ENCODE results near the gene TAS2R60. TPM values are rescaled to one million over a fixed set of nuclear protein-coding genes. Genes with fewer than 3 reads are reported as not detected.
"Not testable (repeated sequence)": the region's sequence is repeated elsewhere in the genome, so short reads cannot be mapped to it uniquely, and the experiment has no call there.

TAS2R60 gene
- polyA plus RNA-seq, 6 donors from 2014 or later, result not detected

- H3K4me3 Mint-ChIP-seq, result peak overlapping the region in 1 of 8 donors; percentile 53
- H3K27ac Mint-ChIP-seq, result peak overlapping the region in 2 of 6 donors; percentile 14 to 58
- no peak for ATAC-seq (ENCODE audit: low read depth in 2 of 2)
- peaks cover 19 to 28% (median 28%) of the 10 kb centered on the region in 3 donors for H3K4me1 Mint-ChIP-seq
- DNase-seq, result no peak
- H3K9me3 Mint-ChIP-seq, result no peaks in the 10 kb centered on the region
- no peaks in the 10 kb centered on the region for H3K36me3 Mint-ChIP-seq
- peaks cover 12 to 21% (median 16%) of the 10 kb centered on the region in 3 donors for H3K27me3 Mint-ChIP-seq
Observed at GRCh38 chr7:143405173-143406001, 37.9 kb upstream of the TAS2R60 start.

- DNase-seq, result no peak
- peaks cover 15 to 22% (median 21%) of the 10 kb centered on the region in 3 donors for H3K27me3 Mint-ChIP-seq
- peaks cover 24 to 34% (median 32%) of the 10 kb centered on the region in 3 donors for H3K4me1 Mint-ChIP-seq
- no peaks in the 10 kb centered on the region for H3K36me3 Mint-ChIP-seq
- H3K9me3 Mint-ChIP-seq, result no peaks in the 10 kb centered on the region
- no peak overlapping the region for H3K27ac Mint-ChIP-seq
- H3K4me3 Mint-ChIP-seq, result no peak overlapping the region
- ATAC-seq (ENCODE audit: low read depth in 2 of 2), result no peak
Observed at GRCh38 chr7:143406002-143406357, 37.3 kb upstream of the TAS2R60 start.

- peaks cover 30 to 37% (median 32%) of the 10 kb centered on the region in 3 donors for H3K27me3 Mint-ChIP-seq
- no peaks in the 10 kb centered on the region for H3K9me3 Mint-ChIP-seq
- ATAC-seq (ENCODE audit: low read depth in 2 of 2) (no peak), DNase-seq (no peak)
- H3K27ac Mint-ChIP-seq, result peak overlapping the region in 4 of 6 donors; percentile 16 to 89 (median 67)
- H3K36me3 Mint-ChIP-seq, result no peaks in the 10 kb centered on the region
- H3K4me1 Mint-ChIP-seq, result peaks cover 24 to 34% (median 32%) of the 10 kb centered on the region in 3 donors
- peak overlapping the region in 7 of 8 donors; percentile 70 to 86 (median 77) for H3K4me3 Mint-ChIP-seq
Observed at GRCh38 chr7:143407287-143408251, 35.7 kb upstream of the TAS2R60 start.

- Mint-ChIP-seq H3K27me3 (peaks cover 37 to 44% (median 39%) of the 10 kb centered on the region in 3 donors), H3K9me3 (no peaks in the 10 kb centered on the region), H3K4me1 (peaks cover 24 to 34% (median 32%) of the 10 kb centered on the region in 3 donors), H3K4me3 (peak overlapping the region in 6 of 8 donors; percentile 23 to 86 (median 76)), H3K27ac (peak overlapping the region in 1 of 6 donors; percentile 51), H3K36me3 (no peaks in the 10 kb centered on the region)
- no peak for DNase-seq
- ATAC-seq (ENCODE audit: low read depth in 2 of 2), result no peak
Observed at GRCh38 chr7:143408252-143408685, 35.0 kb upstream of the TAS2R60 start.

- peak within 1 kb of the TSS; percentile 26 to 88 (median 76) for H3K4me3 Mint-ChIP-seq
- ATAC-seq (ENCODE audit: low read depth in 2 of 2) (peak; percentile 64 to 72), DNase-seq (no peak)
- peaks cover 24 to 34% (median 32%) of the 10 kb centered on the region in 3 donors for H3K4me1 Mint-ChIP-seq
- H3K27ac Mint-ChIP-seq, result peak within 1 kb of the TSS in 2 of 6 donors; percentile 51 to 89
- peaks cover 39 to 47% (median 43%) of the 10 kb centered on the region in 3 donors for H3K27me3 Mint-ChIP-seq
- no peaks in the 10 kb centered on the region for H3K36me3 Mint-ChIP-seq
- H3K9me3 Mint-ChIP-seq, result no peaks in the 10 kb centered on the region
Observed at GRCh38 chr7:143408686-143409561, 34.3 kb upstream of the TAS2R60 start, which contains the start of gene EPHA1. TSS of gene EPHA1 (minus strand) at chr7:143408856. CDS start at chr7:143408805, 51 bp downstream.

- Mint-ChIP-seq H3K9me3 (no peaks in the 10 kb centered on the region), H3K27ac (peak overlapping the region in 1 of 6 donors; percentile 93), H3K36me3 (no peaks in the 10 kb centered on the region), H3K27me3 (peaks cover 44 to 60% (median 55%) of the 10 kb centered on the region in 3 donors), H3K4me3 (peak overlapping the region in 3 of 8 donors; percentile 11 to 61 (median 41)), H3K4me1 (peaks cover 24 to 34% (median 32%) of the 10 kb centered on the region in 3 donors)
- no peak for DNase-seq
- ATAC-seq (ENCODE audit: low read depth in 2 of 2), result no peak
Observed at GRCh38 chr7:143410521-143411004, 32.7 kb upstream of the TAS2R60 start.

GRCh38 chr7:143411976-143412708 is 31.1 kb upstream of the TAS2R60 start:
- peaks cover 24 to 34% (median 32%) of the 10 kb centered on the region in 3 donors for H3K4me1 Mint-ChIP-seq
- ATAC-seq (ENCODE audit: low read depth in 2 of 2) (no peak), DNase-seq (no peak)
- H3K27me3 Mint-ChIP-seq, result peaks cover 56 to 67% (median 61%) of the 10 kb centered on the region in 3 donors
- no peaks in the 10 kb centered on the region for H3K36me3 Mint-ChIP-seq
- H3K27ac Mint-ChIP-seq, result peak overlapping the region in 1 of 6 donors; percentile 0
- H3K4me3 Mint-ChIP-seq, result no peak overlapping the region
- no peaks in the 10 kb centered on the region for H3K9me3 Mint-ChIP-seq

GRCh38 chr7:143413123-143413522 is 30.1 kb upstream of the TAS2R60 start:
- DNase-seq, result no peak
- Mint-ChIP-seq H3K36me3 (no peaks in the 10 kb centered on the region), H3K4me1 (peaks cover 17 to 24% (median 22%) of the 10 kb centered on the region in 3 donors), H3K27me3 (peaks cover 56 to 71% (median 57%) of the 10 kb centered on the region in 3 donors), H3K9me3 (no peaks in the 10 kb centered on the region), H3K4me3 (peak overlapping the region in 1 of 8 donors; percentile 21), H3K27ac (no peak overlapping the region)
- no peak for ATAC-seq (ENCODE audit: low read depth in 2 of 2)

GRCh38 chr7:143415209-143415608 is 28.0 kb upstream of the TAS2R60 start:
- not testable (repeated sequence) for H3K36me3 Mint-ChIP-seq; H3K4me1 Mint-ChIP-seq; ATAC-seq (ENCODE audit: low read depth in 2 of 2); DNase-seq; H3K9me3 Mint-ChIP-seq; H3K4me3 Mint-ChIP-seq; H3K27ac Mint-ChIP-seq
- H3K27me3 Mint-ChIP-seq, result peaks cover 58 to 73% (median 59%) of the 10 kb centered on the region in 3 donors

- Mint-ChIP-seq H3K36me3 (no peaks in the 10 kb centered on the region), H3K27ac (no peak overlapping the region), H3K4me3 (no peak overlapping the region)
Observed at GRCh38 chr7:143415742-143416397, 27.4 kb upstream of the TAS2R60 start.

GRCh38 chr7:143416565-143417149 is 26.6 kb upstream of the TAS2R60 start:
- no peak overlapping the region for H3K4me3 Mint-ChIP-seq
- DNase-seq (peak; percentile 28), ATAC-seq (ENCODE audit: low read depth in 2 of 2) (peak in 1 of 2 donors; percentile 52)
- H3K4me1 Mint-ChIP-seq, result no peaks in the 10 kb centered on the region
- peaks cover 54 to 60% (median 57%) of the 10 kb centered on the region in 3 donors for H3K27me3 Mint-ChIP-seq
- H3K9me3 Mint-ChIP-seq, result peaks cover 0 to 7% (median 3%) of the 10 kb centered on the region in 7 donors
- no peaks in the 10 kb centered on the region for H3K36me3 Mint-ChIP-seq
- no peak overlapping the region for H3K27ac Mint-ChIP-seq

More at GRCh38 chr7:143415742-143416397, 27.4 kb upstream of the TAS2R60 start:
- DNase-seq (no peak), ATAC-seq (ENCODE audit: low read depth in 2 of 2) (no peak)
- Mint-ChIP-seq H3K27me3 (peaks cover 58 to 67% (median 58%) of the 10 kb centered on the region in 3 donors), H3K4me1 (peaks cover 0 to under 1% (median 0%) of the 10 kb centered on the region in 3 donors), H3K9me3 (peaks cover 0 to 5% (median 3%) of the 10 kb centered on the region in 7 donors)
